H1 (cell line): ENCODE data around the gene MPP2. TPM values are rescaled to one million over a fixed set of nuclear protein-coding genes. Genes with fewer than 3 reads are reported as not detected.

Source experiments
- CTCF ChIA-PET: fragments of 300-600 bp; sonication (Branson Sonifier 250); formaldehyde crosslinking; loops from one replicate; lab custom pipeline; 2021; ENCODE audit not compliant: partially characterized antibody; lab: Charles Lee
- POLR2A ChIA-PET: fragments of 300-600 bp; sonication (Branson Sonifier 250); formaldehyde crosslinking; loops from one replicate; lab custom pipeline; 2021; ENCODE audit warnings: inconsistent platforms; ENCODE audit not compliant: partially characterized antibody; lab: Charles Lee
- DNase-seq, 2 experiments: peaks; one replicate each; pipeline versions ENCODE4 v3.0.0 to v3.0.0-alpha.2; 2010 to 2022; ENCODE audit warnings: low spot score in 2 of 2, low read depth in 1 of 2, mixed read lengths in 1 of 2
- FAIRE-seq: peaks from 2 replicates; lab custom pipeline; 2011; peaks lifted over from hg19 to GRCh38; lab: Jason Lieb, UNC
- H2AFZ ChIP-seq: 2 replicates; pipeline ENCODE4 v1.8.1; 2012; ENCODE audit warnings: low read length, inconsistent platforms
- H2AK5ac ChIP-seq: 2 replicates; pipeline ENCODE4 v1.6.1; 2013; ENCODE audit warnings: low read depth, low read length
- H2BK120ac ChIP-seq: replicated peaks from 2 replicates; pipeline ENCODE3; 2013; ENCODE audit warnings: low read depth, low read length, inconsistent platforms
- H2BK12ac ChIP-seq: 2 replicates; pipeline ENCODE4 v1.6.1; 2013; ENCODE audit warnings: low read depth, low read length
- H2BK15ac ChIP-seq: 2 replicates; pipeline ENCODE4 v1.6.1; 2013; ENCODE audit warnings: low read length
- H2BK20ac ChIP-seq: 2 replicates; pipeline ENCODE4 v1.6.1; 2013; ENCODE audit warnings: low read length
- H2BK5ac ChIP-seq: 2 replicates; pipeline ENCODE4 v1.6.1; 2013; ENCODE audit warnings: low read depth, low read length
- H3K14ac ChIP-seq: 2 replicates; pipeline ENCODE4 v1.6.1; 2013; ENCODE audit warnings: inconsistent platforms; ENCODE audit not compliant: insufficient read length
- H3K18ac ChIP-seq: 2 replicates; pipeline ENCODE4 v1.6.1; 2013; ENCODE audit warnings: low read length; ENCODE audit errors: extremely low read depth
- H3K23ac ChIP-seq: 2 replicates; pipeline ENCODE4 v1.6.1; 2013; ENCODE audit warnings: inconsistent platforms; ENCODE audit not compliant: insufficient read length
- H3K23me2 ChIP-seq: 2 replicates; pipeline ENCODE4 v1.6.1; 2013; ENCODE audit warnings: low read depth, low read length
- H3K27ac ChIP-seq: 2 replicates; pipeline ENCODE4 v1.6.1; 2011; ENCODE audit warnings: low read depth, low read length, inconsistent platforms
- H3K27me3 ChIP-seq, 4 experiments: replicated peaks in 1 of 4; 1 replicate in 1 of 4; 2 replicates in 3 of 4; pipeline versions ENCODE4 v1.6.1 to v1.8.1; 2011 to 2013; ENCODE audit warnings: low read length in 3 of 4, mild to moderate bottlenecking in 3 of 4, inconsistent platforms in 2 of 4, mixed read lengths in 2 of 4, moderate library complexity in 1 of 4; ENCODE audit not compliant: control insufficient read depth in 3 of 4, insufficient read depth in 3 of 4; ENCODE audit errors: extremely low read depth in 1 of 4
- H3K36me3 ChIP-seq, 4 experiments: 2 replicates each; pipeline versions ENCODE4 v1.6.1 to v1.8.1; 2011 to 2013; ENCODE audit warnings: mild to moderate bottlenecking in 4 of 4, low read length in 3 of 4, moderate library complexity in 2 of 4, control low read depth in 1 of 4, inconsistent platforms in 1 of 4; ENCODE audit not compliant: insufficient read depth in 4 of 4, control insufficient read depth in 2 of 4
- H3K4ac ChIP-seq: replicated peaks from 2 replicates; pipeline ENCODE3; 2013; ENCODE audit warnings: low read length, low read depth, mixed read lengths, inconsistent platforms; ENCODE audit not compliant: insufficient read length
- H3K4me1 ChIP-seq, 4 experiments: replicated peaks in 1 of 4; 1 replicate in 1 of 4; 2 replicates in 3 of 4; pipeline versions ENCODE4 v1.6.1 to v1.8.1; 2011 to 2013; ENCODE audit warnings: low read length in 3 of 4, inconsistent platforms in 2 of 4, mixed read lengths in 1 of 4; ENCODE audit not compliant: insufficient read depth in 4 of 4, control insufficient read depth in 3 of 4
- H3K4me2 ChIP-seq, 2 experiments: 2 replicates each; pipeline versions ENCODE4 v1.6.1 to v1.8.1; 2011 to 2013; ENCODE audit warnings: low read depth in 2 of 2, low read length in 2 of 2, control low read depth in 1 of 2, inconsistent platforms in 1 of 2, mild to moderate bottlenecking in 1 of 2; ENCODE audit not compliant: insufficient read depth in 1 of 2
- H3K4me3 ChIP-seq, 4 experiments: fragments of 200-600, 300-600 bp in 1 of 4; sonication (generic), shearing (Covaris generic), sonication (Bioruptor Twin) in 1 of 4; 2 replicates each; pipeline versions ENCODE4 v1.5.1 to v1.8.1; 2011 to 2016; ENCODE audit warnings: low read length in 4 of 4, low read depth in 3 of 4, control low read depth in 2 of 4, inconsistent platforms in 2 of 4, mild to moderate bottlenecking in 2 of 4, mixed read lengths in 1 of 4, moderate library complexity in 1 of 4; ENCODE audit not compliant: insufficient read depth in 2 of 4; ENCODE audit errors: extremely low read depth in 1 of 4
- H3K56ac ChIP-seq: replicated peaks from 2 replicates; pipeline ENCODE3; 2013; ENCODE audit warnings: low read depth, mild to moderate bottlenecking, mixed read lengths, low read length, inconsistent platforms; ENCODE audit not compliant: insufficient read length
- H3K79me1 ChIP-seq: 2 replicates; pipeline ENCODE4 v1.6.1; 2013; ENCODE audit warnings: low read depth, low read length, control low read depth
- H3K79me2 ChIP-seq, 2 experiments: 2 replicates each; pipeline versions ENCODE4 v1.6.1 to v1.8.1; 2012 to 2013; ENCODE audit warnings: low read length in 2 of 2, mild to moderate bottlenecking in 2 of 2, inconsistent platforms in 1 of 2; ENCODE audit not compliant: insufficient read depth in 2 of 2, control insufficient read depth in 1 of 2
- H3K9ac ChIP-seq, 4 experiments: replicated peaks in 1 of 4; 1 replicate in 1 of 4; 2 replicates in 3 of 4; pipeline versions ENCODE4 v1.6.1 to v1.8.1; 2011 to 2013; ENCODE audit warnings: low read depth in 3 of 4, low read length in 3 of 4, control low read depth in 2 of 4, mild to moderate bottlenecking in 2 of 4, moderate library complexity in 2 of 4, inconsistent platforms in 1 of 4; ENCODE audit errors: extremely low read depth in 1 of 4
- H3K9me3 ChIP-seq, 2 experiments: 2 replicates each; pipeline versions ENCODE4 v1.6.1 to v1.8.1; 2012 to 2013; ENCODE audit warnings: mild to moderate bottlenecking in 2 of 2, moderate library complexity in 2 of 2, control low read depth in 1 of 2, inconsistent platforms in 1 of 2, low read depth in 1 of 2, low read length in 1 of 2, mixed read lengths in 1 of 2; ENCODE audit not compliant: insufficient read depth in 2 of 2
- H4K20me1 ChIP-seq, 2 experiments: replicated peaks in 1 of 2; 2 replicates each; pipeline versions ENCODE3 to v1.8.1; 2011 to 2013; ENCODE audit warnings: inconsistent platforms in 2 of 2, low read length in 2 of 2, mild to moderate bottlenecking in 1 of 2; ENCODE audit not compliant: insufficient read depth in 2 of 2, control insufficient read depth in 1 of 2
- H4K5ac ChIP-seq: 2 replicates; pipeline ENCODE4 v1.6.1; 2013; ENCODE audit warnings: low read length, low read depth, mixed read lengths, inconsistent platforms; ENCODE audit not compliant: insufficient read length
- H4K8ac ChIP-seq: 2 replicates; pipeline ENCODE4 v1.8.0; 2013; ENCODE audit warnings: mild to moderate bottlenecking, moderate library complexity, low read length, inconsistent platforms; ENCODE audit not compliant: insufficient read depth; ENCODE audit errors: extremely low read depth
- H4K91ac ChIP-seq: replicated peaks from 2 replicates; pipeline ENCODE3; 2013; ENCODE audit warnings: low read length, mixed read lengths, inconsistent platforms; ENCODE audit not compliant: insufficient read length
- CBX8 ChIP-seq: fragments of 300-800, 300-1000 bp; sonication (generic); IDR thresholded peaks from 2 replicates; pipeline ENCODE4 v1.7.1; 2016; ENCODE audit warnings: low read depth, low read length, borderline replicate concordance
- EP300 ChIP-seq, 2 experiments: IDR thresholded peaks; 1 replicate in 1 of 2; 2 replicates in 1 of 2; pipeline ENCODE4 v1.6.1; 2011 to 2012; ENCODE audit warnings: low read depth in 2 of 2, low read length in 2 of 2, mild to moderate bottlenecking in 2 of 2, borderline replicate concordance in 1 of 2, inconsistent platforms in 1 of 2, moderate library complexity in 1 of 2
- POU5F1 ChIP-seq: IDR thresholded peaks from 2 replicates; pipeline ENCODE4 v1.6.1; 2011; ENCODE audit warnings: low read depth, mild to moderate bottlenecking, low read length, moderate library complexity
- TCF12 ChIP-seq: IDR thresholded peaks from 2 replicates; pipeline ENCODE4 v1.6.1; 2011; ENCODE audit warnings: low read depth, mild to moderate bottlenecking, low read length
- WGBS, 2 experiments: shearing (Covaris generic) in 1 of 2; methylation state at CpG; one replicate each; pipeline versions ENCODE4 v1.1.6 to v1.1.7; 2013 to 2015; ENCODE audit warnings: low lambda C conversion rate in 2 of 2, mixed read lengths in 2 of 2, inconsistent platforms in 1 of 2, low coverage in 1 of 2, missing lambda C conversion rate in 1 of 2; ENCODE audit not compliant: insufficient replicate concordance in 2 of 2, insufficient coverage in 1 of 2, insufficient read length in 1 of 2; ENCODE audit errors: extremely low coverage in 1 of 2, missing lambda C conversion rate in 1 of 2; 5-methylcytosine and 5-hydroxymethylcytosine counted together
- polyA plus RNA-seq, 7 experiments: library from polyadenylated mRNA; depleted of rRNA in 3 of 7; stranded (reverse) in 5 of 7; unstranded in 2 of 7; fragments of >200 nt in 5 of 7; fragments of 200-250 nt in 2 of 7; gene quantifications; 1 replicate in 5 of 7; 2 replicates in 1 of 7; 4 replicates in 1 of 7; pipeline versions ENCODE4 v1.2.1 to v1.2.3, GENCODE V29; 2011 to 2013; ENCODE audit warnings: missing spikeins in 2 of 7, mixed read lengths in 2 of 7
- total RNA-seq: library from RNA; stranded (reverse); fragmentation: NEBNext Ultra II Directional; extraction: Animal tissue kit (Norgen Biotek cat#: 25700); gene quantifications from 2 replicates; pipeline ENCODE4 v1.2.1, GENCODE V29; 2021

Gene MPP2
- total and polyA plus RNA-seq, 2 of the 8 experiments (the other 6 are each of a cell fraction or from before 2014, with no cell fraction given) = 30.9 to 34.1 TPM

- DNase-seq (no peak), FAIRE-seq (no peak)
- Histone ChIP-seq H4K8ac (no peak overlapping the region), H3K27ac (no peak overlapping the region), H2AFZ (no peak overlapping the region), H3K36me3 (peaks cover 0 to 8% (median 0%) of the 10 kb centered on the region in 4 experiments; a peak in 3 of 8 replicates), H3K27me3 (peaks cover 0 to 15% (median 13%) of the 10 kb centered on the region in 4 experiments; a peak in 6 of 7 replicates), H3K23ac (no peak overlapping the region), H2BK5ac (no peak overlapping the region), H3K14ac (no peak overlapping the region), H2BK120ac (no peak overlapping the region), H3K18ac (no peak overlapping the region), H3K79me1 (no peaks in the 10 kb centered on the region), H3K79me2 (no peaks in the 10 kb centered on the region), H3K9ac (no peak overlapping the region), H3K9me3 (peaks cover 0 to 4% of the 10 kb centered on the region in 2 experiments; a peak in 2 of 4 replicates), H4K20me1 (peaks cover 0 to 2% of the 10 kb centered on the region in 2 experiments), H4K91ac (no peak overlapping the region), H2BK12ac (no peak overlapping the region), H3K4me2 (no peak overlapping the region), H3K23me2 (peaks cover 10% of the 10 kb centered on the region; the same call in 1 of the 2 replicates), H4K5ac (no peak overlapping the region), H3K56ac (no peak overlapping the region), H2BK20ac (no peak overlapping the region), H3K4me1 (peaks cover 0 to 11% (median 6%) of the 10 kb centered on the region in 4 experiments; a peak in 5 of 7 replicates), H3K4me3 (no peak overlapping the region), H3K4ac (no peak overlapping the region), H2AK5ac (no peak overlapping the region), H2BK15ac (no peak overlapping the region)
- 93% methylated on average over 12 of the region's 14 CpGs; no CpG with 5 or more reads in 1 of the 2 experiments for WGBS, 2 experiments
- ChIA-PET POLR2A (interaction anchor here (1.2 kb wide), 1 partner anchor 12 kb away, joined by 5 read pairs; no protein-coding TSS in a partner anchor), CTCF (interaction anchor here (1.1 to 1.8 kb wide), 4 partner anchors 16 to 68 kb away, joined by 4 to 6 read pairs (median 4); partner anchors contain the start of gene CD300LG)
- TF ChIP-seq EP300 (IDR thresholded peaks at IDR 0.05; ENCODE audit: borderline replicate concordance in 1 of 2, low read depth in 2 of 2, low read length in 2 of 2) (no peak), TCF12 (no peak), POU5F1 (no peak), CBX8 (no peak)
These were observed 77.6 kb downstream of the MPP2 start for GRCh38 chr17:43829738-43830137.
